Testis (tissue), 2 donors: Measurements from ENCODE around the gene SPACA7.

Source experiments
- CTCF ChIP-seq, 3 experiments: fragments of 450-650 bp in 2 of 3; fragments of 200-600 bp in 1 of 3; sonication (generic) in 1 of 3; IDR thresholded peaks; one replicate each; pipeline ENCODE4 v1.5.1; 2016 to 2019; ENCODE audit warnings: antibody characterized with exemption in 3 of 3, mild to moderate bottlenecking in 2 of 3, moderate library complexity in 1 of 3
- POLR2A ChIP-seq: fragments of 450-650 bp; IDR thresholded peaks from one replicate; pipeline ENCODE4 v1.6.1; 2017; ENCODE audit warnings: antibody characterized with exemption, mild to moderate bottlenecking, moderate library complexity

DNA sequence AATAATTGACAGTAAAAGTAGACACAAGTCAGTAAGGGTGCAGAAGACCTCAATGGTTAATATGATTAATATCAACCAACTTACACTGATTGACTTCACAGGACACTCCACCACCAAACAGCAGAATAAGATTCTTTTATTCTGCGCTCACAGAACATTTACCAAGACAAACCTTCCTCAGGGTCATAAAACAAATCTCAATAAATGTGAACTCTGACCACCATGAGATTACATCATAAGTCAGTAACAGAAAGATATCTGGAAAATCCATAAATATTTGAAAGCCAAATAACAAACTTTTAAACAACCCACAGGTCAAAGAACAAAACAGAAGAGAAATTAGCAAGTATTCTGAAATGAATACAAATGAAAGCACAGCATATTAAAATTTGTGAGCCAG lies 99.7 kb downstream of the SPACA7 start:
- TF ChIP-seq CTCF (IDR thresholded peaks at IDR 0.05) (no peak), POLR2A (no peak)
